Measurements from ENCODE around the gene CELF2.

CELF2 gene

GRCh38 chr10:11017570-11018431, at the start of gene CELF2:
CELF2 (plus strand) TSS chr10:11017872; CDS start chr10:11018090, 218 bp downstream.
- FAIRE-seq, result no peak
- no peak for DNase-seq (ENCODE audit: insufficient read length, low spot score)
- TF ChIP-seq POLR2A (IDR thresholded peaks at IDR 0.05; ENCODE audit: low read depth, low read length), result no peak

- no peak for DNase-seq (ENCODE audit: insufficient read length, low spot score)
- FAIRE-seq, result no peak
- no peak for TF ChIP-seq POLR2A (IDR thresholded peaks at IDR 0.05; ENCODE audit: low read depth, low read length)
These were observed 49.4 kb upstream of the CELF2 start for GRCh38 chr10:10968257-10968588.

- DNase-seq (ENCODE audit: insufficient read length, low spot score), result no peak
- FAIRE-seq, result no peak
- TF ChIP-seq POLR2A (IDR thresholded peaks at IDR 0.05; ENCODE audit: low read depth, low read length), result no peak
These were observed 44.4 kb upstream of the CELF2 start for GRCh38 chr10:10973310-10973709.

- FAIRE-seq (no peak), DNase-seq (ENCODE audit: insufficient read length, low spot score) (no peak)
- no peak for TF ChIP-seq POLR2A (IDR thresholded peaks at IDR 0.05; ENCODE audit: low read depth, low read length)
These were observed 42.0 kb upstream of the CELF2 start for GRCh38 chr10:10975647-10976046.

GRCh38 chr10:10976652-10977051, 41.0 kb upstream of the CELF2 start:
- no peak for FAIRE-seq
- DNase-seq (ENCODE audit: insufficient read length, low spot score), result no peak
- no peak for TF ChIP-seq POLR2A (IDR thresholded peaks at IDR 0.05; ENCODE audit: low read depth, low read length)

- no peak for DNase-seq (ENCODE audit: insufficient read length, low spot score)
- no peak for TF ChIP-seq POLR2A (IDR thresholded peaks at IDR 0.05; ENCODE audit: low read depth, low read length)
- no peak for FAIRE-seq
These were observed 40.3 kb upstream of the CELF2 start for GRCh38 chr10:10977226-10977956.

GRCh38 chr10:10977978-10978377, 39.7 kb upstream of the CELF2 start:
- no peak for DNase-seq (ENCODE audit: insufficient read length, low spot score)
- FAIRE-seq, result no peak
- no peak for TF ChIP-seq POLR2A (IDR thresholded peaks at IDR 0.05; ENCODE audit: low read depth, low read length)

GRCh38 chr10:10985361-10985760, 32.3 kb upstream of the CELF2 start:
- FAIRE-seq (no peak), DNase-seq (ENCODE audit: insufficient read length, low spot score) (no peak)
- TF ChIP-seq POLR2A (IDR thresholded peaks at IDR 0.05; ENCODE audit: low read depth, low read length), result no peak

- no peak for FAIRE-seq
- no peak for TF ChIP-seq POLR2A (IDR thresholded peaks at IDR 0.05; ENCODE audit: low read depth, low read length)
These were observed 31.1 kb upstream of the CELF2 start for GRCh38 chr10:10986606-10987005.

GRCh38 chr10:10987111-10987510, 30.6 kb upstream of the CELF2 start:
- DNase-seq (ENCODE audit: insufficient read length, low spot score), result no peak
- FAIRE-seq, result no peak
- no peak for TF ChIP-seq POLR2A (IDR thresholded peaks at IDR 0.05; ENCODE audit: low read depth, low read length)

More at GRCh38 chr10:10986606-10987005, 31.1 kb upstream of the CELF2 start:
- no peak for DNase-seq (ENCODE audit: insufficient read length, low spot score)

- no peak for FAIRE-seq
- DNase-seq (ENCODE audit: insufficient read length, low spot score), result no peak
- no peak for TF ChIP-seq POLR2A (IDR thresholded peaks at IDR 0.05; ENCODE audit: low read depth, low read length)
These were observed 28.0 kb upstream of the CELF2 start for GRCh38 chr10:10989669-10990068.

GRCh38 chr10:10991144-10991543, 26.5 kb upstream of the CELF2 start:
- DNase-seq (ENCODE audit: insufficient read length, low spot score) (no peak), FAIRE-seq (no peak)
- no peak for TF ChIP-seq POLR2A (IDR thresholded peaks at IDR 0.05; ENCODE audit: low read depth, low read length)

- DNase-seq (ENCODE audit: insufficient read length, low spot score) (no peak), FAIRE-seq (no peak)
- TF ChIP-seq POLR2A (IDR thresholded peaks at IDR 0.05; ENCODE audit: low read depth, low read length), result no peak
These were observed 25.6 kb upstream of the CELF2 start for GRCh38 chr10:10992072-10992471.

GRCh38 chr10:10992961-10993714, 24.5 kb upstream of the CELF2 start:
- FAIRE-seq, result no peak
- TF ChIP-seq POLR2A (IDR thresholded peaks at IDR 0.05; ENCODE audit: low read depth, low read length), result no peak
- no peak for DNase-seq (ENCODE audit: insufficient read length, low spot score)

Measured in H54 (cell line).